Kidney epithelial cell (primary cell): Measurements from ENCODE around the gene FBXO34. TPM values are rescaled to one million over a fixed set of nuclear protein-coding genes. Genes with fewer than 3 reads are reported as not detected.

ENCODE experiments used
- DNase-seq: peaks from one replicate; pipeline ENCODE4 v3.0.0-alpha.2; 2010; ENCODE audit warnings: low read depth
- H3K27me3 ChIP-seq: 2 replicates; pipeline ENCODE4 v1.6.0; 2011; ENCODE audit warnings: low read length; ENCODE audit not compliant: control insufficient read depth, insufficient read depth
- H3K36me3 ChIP-seq: 2 replicates; pipeline ENCODE4 v1.5.1; 2011; ENCODE audit warnings: low read length; ENCODE audit not compliant: control insufficient read depth, insufficient read depth
- H3K4me3 ChIP-seq: 2 replicates; pipeline ENCODE4 v1.5.1; 2011; ENCODE audit warnings: low read depth, mild to moderate bottlenecking, control low read depth, low read length
- total RNA-seq: library from RNA; depleted of rRNA; stranded (reverse); fragments of >200 nt; gene quantifications from 2 replicates; pipeline ENCODE4 v1.2.3, GENCODE V29; 2015
- TF ChIP-seq, protein P1 (sequence below): IDR thresholded peaks from 2 replicates; pipeline ENCODE4 v1.5.1; 2011; ENCODE audit warnings: mild to moderate bottlenecking, moderate library complexity, low read length, control low read depth, inconsistent platforms; ENCODE audit not compliant: insufficient read depth, poor library complexity, severe bottlenecking

Gene FBXO34
- total RNA-seq, 1 donor from 2014 or later = 18.4 TPM

DNA sequence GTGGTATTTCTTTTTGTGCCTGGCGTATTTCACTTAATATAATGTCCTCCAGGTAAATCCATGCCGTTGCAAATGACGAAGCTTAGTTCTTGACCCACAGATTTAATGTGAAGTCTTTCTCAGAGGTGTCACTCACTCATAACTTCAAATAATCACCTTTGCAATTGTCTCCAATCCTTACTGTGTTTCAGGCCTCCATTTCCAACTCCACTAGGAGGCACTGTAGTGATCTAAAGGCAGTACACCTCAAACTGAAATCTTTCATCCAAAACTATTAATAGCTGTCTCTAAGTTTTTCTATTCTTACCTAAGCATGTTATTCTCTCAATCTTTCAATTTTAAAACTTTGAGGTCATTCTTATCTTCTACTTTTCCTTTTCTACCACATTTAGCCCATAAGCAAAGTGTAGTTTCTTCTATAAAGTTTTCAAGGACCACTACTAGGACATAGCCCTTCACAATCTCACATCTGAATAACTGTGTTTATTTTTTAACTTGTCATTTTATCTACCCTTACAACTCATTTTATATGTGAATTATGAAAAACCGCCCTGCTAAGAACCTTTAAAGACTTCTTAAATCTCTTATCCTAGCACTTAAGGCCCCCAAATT lies 25.5 kb upstream of the FBXO34 start:
- Histone ChIP-seq H3K27me3 (peaks cover 3% of the 10 kb centered on the region), H3K4me3 (no peak overlapping the region), H3K36me3 (no peaks in the 10 kb centered on the region)
- DNase-seq = no peak
- TF ChIP-seq, protein P1, sequence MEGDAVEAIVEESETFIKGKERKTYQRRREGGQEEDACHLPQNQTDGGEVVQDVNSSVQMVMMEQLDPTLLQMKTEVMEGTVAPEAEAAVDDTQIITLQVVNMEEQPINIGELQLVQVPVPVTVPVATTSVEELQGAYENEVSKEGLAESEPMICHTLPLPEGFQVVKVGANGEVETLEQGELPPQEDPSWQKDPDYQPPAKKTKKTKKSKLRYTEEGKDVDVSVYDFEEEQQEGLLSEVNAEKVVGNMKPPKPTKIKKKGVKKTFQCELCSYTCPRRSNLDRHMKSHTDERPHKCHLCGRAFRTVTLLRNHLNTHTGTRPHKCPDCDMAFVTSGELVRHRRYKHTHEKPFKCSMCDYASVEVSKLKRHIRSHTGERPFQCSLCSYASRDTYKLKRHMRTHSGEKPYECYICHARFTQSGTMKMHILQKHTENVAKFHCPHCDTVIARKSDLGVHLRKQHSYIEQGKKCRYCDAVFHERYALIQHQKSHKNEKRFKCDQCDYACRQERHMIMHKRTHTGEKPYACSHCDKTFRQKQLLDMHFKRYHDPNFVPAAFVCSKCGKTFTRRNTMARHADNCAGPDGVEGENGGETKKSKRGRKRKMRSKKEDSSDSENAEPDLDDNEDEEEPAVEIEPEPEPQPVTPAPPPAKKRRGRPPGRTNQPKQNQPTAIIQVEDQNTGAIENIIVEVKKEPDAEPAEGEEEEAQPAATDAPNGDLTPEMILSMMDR = peak; percentile 67

DNA sequence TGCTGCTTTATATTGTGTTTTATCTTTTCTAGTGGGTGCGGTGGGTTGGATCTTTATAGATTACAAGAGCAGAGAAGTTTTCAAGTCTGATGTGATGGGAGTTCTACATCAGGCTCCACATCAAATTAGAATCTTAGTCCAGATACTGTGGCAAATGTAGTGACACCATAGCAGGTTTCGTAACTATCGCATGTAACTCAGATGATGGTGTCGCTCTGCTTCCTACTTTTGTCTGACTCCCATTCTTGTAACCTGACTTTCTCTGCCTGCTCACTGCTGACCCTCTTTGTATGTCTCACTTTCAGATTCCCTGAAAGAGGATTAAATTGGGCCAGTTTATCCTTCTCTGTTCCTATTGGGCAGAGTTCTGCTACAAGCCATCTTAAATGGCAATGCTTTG lies 22.8 kb upstream of the FBXO34 start:
- H3K4me3 ChIP-seq = no peak overlapping the region
- no peak for DNase-seq
- no peaks in the 10 kb centered on the region for H3K36me3 ChIP-seq
- no peaks in the 10 kb centered on the region for H3K27me3 ChIP-seq
- TF ChIP-seq, protein P1 = no peak

DNA sequence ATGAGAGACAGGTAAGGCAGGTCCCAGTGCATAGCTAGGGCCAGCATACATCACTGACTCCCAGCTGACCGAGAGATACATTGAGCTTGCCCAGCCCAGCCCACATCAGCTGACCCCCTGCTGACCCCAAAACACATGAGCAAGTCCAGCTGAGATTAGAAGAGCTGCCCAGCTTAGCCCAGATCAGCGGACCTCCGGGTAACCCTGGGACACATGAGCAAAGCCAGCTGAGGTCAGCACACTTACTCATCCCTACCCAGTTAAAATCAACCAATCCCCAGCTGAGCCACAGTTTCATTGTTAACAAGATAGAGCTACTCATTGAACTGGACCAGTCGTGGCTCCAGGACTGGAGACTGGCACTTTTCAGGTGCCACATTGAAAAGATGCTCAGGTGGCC lies 21.8 kb upstream of the FBXO34 start:
- Histone ChIP-seq H3K4me3 (no peak overlapping the region), H3K36me3 (no peaks in the 10 kb centered on the region), H3K27me3 (no peaks in the 10 kb centered on the region)
- TF ChIP-seq, protein P1 = no peak
- no peak for DNase-seq

DNA sequence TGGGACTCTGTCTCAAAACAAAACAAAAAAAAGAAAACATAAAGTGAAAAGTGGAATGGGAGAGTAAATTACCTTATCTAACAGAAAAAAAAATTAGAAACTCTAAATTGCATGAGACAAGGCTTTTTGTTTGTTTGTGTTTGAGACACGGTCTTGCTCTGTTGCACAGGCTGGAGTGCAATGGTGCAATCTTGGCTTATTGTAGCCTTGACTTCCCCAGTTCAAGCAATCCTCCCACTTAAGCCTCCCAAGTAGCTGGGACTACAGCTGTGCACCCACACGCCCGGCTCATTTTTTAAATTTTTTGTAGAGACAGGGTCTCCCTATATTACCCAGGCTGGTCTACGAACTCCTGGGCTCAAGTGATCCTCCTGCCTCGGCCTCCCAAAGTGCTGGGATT lies 17.9 kb upstream of the FBXO34 start:
- Histone ChIP-seq H3K36me3 (no peaks in the 10 kb centered on the region), H3K4me3 (no peak overlapping the region), H3K27me3 (no peaks in the 10 kb centered on the region)
- no peak for DNase-seq
- TF ChIP-seq, protein P1 = no peak

DNA sequence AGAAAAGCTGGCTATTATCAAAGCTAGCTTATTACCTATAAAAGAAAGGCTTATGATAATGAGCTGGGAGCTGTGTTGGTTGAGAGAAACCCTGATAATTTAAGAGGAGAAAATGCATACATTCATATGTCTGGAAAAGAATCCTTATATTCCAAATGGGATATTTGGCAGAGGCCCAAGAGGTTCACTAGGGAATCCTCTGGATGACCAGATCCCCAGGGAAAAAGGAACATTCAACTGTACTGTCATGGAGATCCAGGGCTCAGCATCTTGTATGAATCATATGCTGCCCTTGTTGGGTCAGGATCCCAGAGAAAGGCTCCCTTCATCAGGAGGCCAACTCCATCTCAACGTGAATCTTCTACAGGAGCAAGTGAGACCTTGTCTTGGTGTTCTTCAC lies 16.6 kb upstream of the FBXO34 start:
- Histone ChIP-seq H3K36me3 (no peaks in the 10 kb centered on the region), H3K27me3 (no peaks in the 10 kb centered on the region), H3K4me3 (no peak overlapping the region)
- TF ChIP-seq, protein P1 = no peak
- no peak for DNase-seq

DNA sequence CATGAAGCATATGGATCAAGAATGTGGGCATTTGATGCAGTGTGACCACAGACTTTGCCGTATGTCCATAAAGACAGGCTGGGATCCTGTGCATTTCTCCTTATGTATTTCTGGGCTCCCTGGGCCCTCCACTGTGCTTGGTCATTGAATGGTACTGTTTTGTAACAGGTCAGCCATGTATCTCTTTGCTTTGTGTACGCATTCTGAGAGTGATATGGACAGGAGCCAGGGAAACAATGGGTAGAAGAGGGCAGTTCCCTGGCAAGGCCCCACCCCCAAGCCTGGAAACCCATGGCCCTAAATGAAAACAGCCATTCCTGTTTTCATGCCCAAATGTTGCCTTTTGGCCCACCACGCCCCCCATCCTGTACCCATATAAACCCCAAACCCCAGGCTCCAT lies 15.2 kb upstream of the FBXO34 start:
- no peak for DNase-seq
- H3K27me3 ChIP-seq = no peaks in the 10 kb centered on the region
- no peaks in the 10 kb centered on the region for H3K36me3 ChIP-seq
- no peak overlapping the region for H3K4me3 ChIP-seq
- TF ChIP-seq, protein P1 = no peak
